Endothelial cell of umbilical vein (primary cell): ENCODE results near the gene TREML2. TPM values are rescaled to one million over a fixed set of nuclear protein-coding genes. Genes with fewer than 3 reads are reported as not detected.

Source experiments
- BruUV-seq: library from RNA; stranded (reverse); fragments of 400-500 nt; replicated peaks from 2 replicates; lab custom pipeline; 2021; lab: Mats Ljungman, UMichigan
- CTCF ChIA-PET: fragments of 300-600, 350-600 bp; sonication (Branson Sonifier 250); formaldehyde crosslinking; loops from one replicate; lab custom pipeline; 2021; ENCODE audit warnings: antibody characterized with exemption, inconsistent platforms; lab: Charles Lee
- POLR2A ChIA-PET: fragments of 300-600, 350-600 bp; sonication (Branson Sonifier 250); formaldehyde crosslinking; loops from one replicate; lab custom pipeline; 2021; ENCODE audit warnings: antibody characterized with exemption, inconsistent platforms; lab: Charles Lee
- DNase-seq: peaks from one replicate; pipeline ENCODE4 v3.0.0-alpha.2; 2011; ENCODE audit warnings: low read depth, low spot score
- FAIRE-seq: peaks from 2 replicates; lab custom pipeline; 2011; peaks lifted over from hg19 to GRCh38; lab: Jason Lieb, UNC
- H2AFZ ChIP-seq: 2 replicates; pipeline ENCODE4 v1.6.0; 2012; ENCODE audit warnings: low read depth, low read length, control low read depth, inconsistent platforms
- H3K27ac ChIP-seq: 2 replicates; pipeline ENCODE4 v1.5.1; 2011; ENCODE audit warnings: low read depth, mild to moderate bottlenecking, control low read depth, low read length, moderate library complexity; ENCODE audit not compliant: insufficient read depth
- H3K27me3 ChIP-seq, 2 experiments: 2 replicates each; pipeline versions ENCODE4 v1.6.0 to v1.6.1; 2011; ENCODE audit warnings: low read length in 2 of 2, mixed read lengths in 1 of 2; ENCODE audit not compliant: control insufficient read depth in 2 of 2, insufficient read depth in 2 of 2
- H3K36me3 ChIP-seq, 2 experiments: 2 replicates in 1 of 2; 3 replicates in 1 of 2; pipeline ENCODE4 v1.5.1; 2011; ENCODE audit warnings: low read length in 2 of 2, mild to moderate bottlenecking in 1 of 2, moderate library complexity in 1 of 2; ENCODE audit not compliant: control insufficient read depth in 2 of 2, insufficient read depth in 2 of 2; ENCODE audit errors: extremely low read depth in 1 of 2
- H3K4me1 ChIP-seq: 3 replicates; pipeline ENCODE4 v1.5.1; 2011; ENCODE audit warnings: mild to moderate bottlenecking, low read length; ENCODE audit not compliant: control insufficient read depth, insufficient read depth; ENCODE audit errors: extremely low read depth
- H3K4me2 ChIP-seq: 2 replicates; pipeline ENCODE4 v1.6.1; 2011; ENCODE audit warnings: low read length, control low read depth, mixed read lengths; ENCODE audit not compliant: insufficient read depth
- H3K4me3 ChIP-seq, 3 experiments: fragments of 200-600 bp in 1 of 3; sonication (generic), shearing (Covaris generic) in 1 of 3; replicated peaks in 1 of 3; 2 replicates each; pipeline ENCODE4 v1.5.1; 2011 to 2016; ENCODE audit warnings: control low read depth in 3 of 3, low read length in 3 of 3, mild to moderate bottlenecking in 2 of 3, inconsistent platforms in 1 of 3, low read depth in 1 of 3, moderate library complexity in 1 of 3; ENCODE audit not compliant: insufficient read depth in 1 of 3
- H3K79me2 ChIP-seq: 2 replicates; pipeline ENCODE4 v1.6.0; 2012; ENCODE audit warnings: low read length, inconsistent platforms; ENCODE audit not compliant: control insufficient read depth, insufficient read depth
- H3K9ac ChIP-seq: replicated peaks from 2 replicates; pipeline ENCODE3; 2011; ENCODE audit warnings: low read length, control low read depth; ENCODE audit not compliant: insufficient read depth; ENCODE audit errors: extremely low read depth
- H3K9me1 ChIP-seq: replicated peaks from 3 replicates; pipeline ENCODE4 v1.6.0; 2011; ENCODE audit warnings: mild to moderate bottlenecking, low read length; ENCODE audit not compliant: control insufficient read depth, insufficient read depth; ENCODE audit errors: extremely low read depth
- H3K9me3 ChIP-seq: replicated peaks from 2 replicates; pipeline ENCODE4 v1.5.1; 2012; ENCODE audit warnings: low read length, inconsistent platforms; ENCODE audit not compliant: control insufficient read depth, insufficient read depth
- H4K20me1 ChIP-seq: replicated peaks from 2 replicates; pipeline ENCODE3; 2011; ENCODE audit warnings: mild to moderate bottlenecking, low read length; ENCODE audit not compliant: control insufficient read depth, insufficient read depth; ENCODE audit errors: extremely low read depth
- CTCF ChIP-seq, 2 donors: IDR thresholded peaks; 1 replicate in 1 of 2; 2 replicates in 1 of 2; pipeline ENCODE4 v1.5.1; 2011; ENCODE audit warnings: low read length in 2 of 2, mild to moderate bottlenecking in 2 of 2, moderate library complexity in 2 of 2, control low read depth in 1 of 2, inconsistent platforms in 1 of 2, low read depth in 1 of 2; ENCODE audit not compliant: insufficient read depth in 1 of 2; ENCODE audit errors: extremely low read depth in 1 of 2
- EZH2 ChIP-seq: IDR thresholded peaks from 2 replicates; pipeline ENCODE4 v1.6.1; 2012; ENCODE audit warnings: borderline replicate concordance, low read depth, mild to moderate bottlenecking, moderate library complexity, low read length, inconsistent platforms; ENCODE audit not compliant: severe bottlenecking
- FOS ChIP-seq: IDR thresholded peaks from 2 replicates; pipeline ENCODE4 v1.6.1; 2011; ENCODE audit warnings: mild to moderate bottlenecking, low read length, moderate library complexity, borderline replicate concordance; ENCODE audit not compliant: insufficient read depth
- GATA2 ChIP-seq: IDR thresholded peaks from 2 replicates; pipeline ENCODE4 v1.7.0; 2011; ENCODE audit warnings: low read depth, mild to moderate bottlenecking, moderate library complexity, mixed read lengths, low read length; ENCODE audit not compliant: insufficient read length, insufficient read depth
- JUN ChIP-seq: IDR thresholded peaks from 2 replicates; pipeline ENCODE4 v1.6.1; 2011; ENCODE audit warnings: borderline replicate concordance, low read depth; ENCODE audit not compliant: insufficient read length, insufficient read depth
- MAX ChIP-seq: IDR thresholded peaks from 2 replicates; pipeline ENCODE4 v1.6.1; 2011; ENCODE audit not compliant: insufficient read depth, insufficient read length
- MYC ChIP-seq: IDR thresholded peaks from one replicate; pipeline ENCODE4 v1.6.1; 2011; ENCODE audit warnings: mild to moderate bottlenecking, low read depth, low read length
- POLR2A ChIP-seq: IDR thresholded peaks from 2 replicates; pipeline ENCODE4 v1.6.1; 2012; ENCODE audit warnings: low read depth, mild to moderate bottlenecking, control low read depth, low read length
- POLR2AphosphoS5 ChIP-seq: IDR thresholded peaks from 2 replicates; pipeline ENCODE4 v1.6.1; 2012; ENCODE audit warnings: low read depth, mild to moderate bottlenecking, control low read depth, low read length, moderate library complexity; ENCODE audit not compliant: insufficient read depth
- dilution Hi-C: fragments of 300-500 bp; cut with MboI; formaldehyde crosslinking; loops from one replicate; pipeline ENCODE4 v1.15.0; 2019; ENCODE audit warnings: low sequenced_read_pairs; ENCODE audit not compliant: extremely low pct_ligation_motif_present
- intact Hi-C: fragments of 100-400 bp; cut with micrococcal nuclease; formaldehyde crosslinking; loops from one replicate; pipeline ENCODE4 v1.10.0; 2022
- polyA plus RNA-seq, 4 experiments: library from polyadenylated mRNA; depleted of rRNA in 3 of 4; stranded (reverse) in 3 of 4; unstranded in 1 of 4; fragments of >200 nt; gene quantifications; 2 replicates each; pipeline versions ENCODE4 v1.2.1 to v1.2.3, GENCODE V29; 2011 to 2012; ENCODE audit warnings: missing spikeins in 1 of 4
- total RNA-seq: library from RNA; stranded (reverse); gene quantifications from 2 replicates; pipeline ENCODE4 v1.2.3, GENCODE V29; 2021

Gene TREML2
- total and polyA plus RNA-seq, 2 donors (not counting 3 experiments of a cell fraction or from before 2014, with no cell fraction given), result not detected

GRCh38 chr6:41153992-41154625 is 46.8 kb downstream of the TREML2 start, which contains the start of gene TREML1:
TSS of gene TREML1 (minus strand) at chr6:41154347. CDS start at chr6:41154288, 59 bp downstream.
- dilution Hi-C loops (no loop called here), intact Hi-C loops (no loop called here)
- no peak within 1 kb of the TSS for H2AFZ ChIP-seq
- no peak within 1 kb of the TSS for H3K9ac ChIP-seq
- FAIRE-seq, result no peak
- H4K20me1 ChIP-seq, result no peaks in the 10 kb centered on the region
- CTCF ChIA-PET, result no interaction called here
- H3K4me2 ChIP-seq, result no peak within 1 kb of the TSS
- H3K9me1 ChIP-seq, result no peaks in the 10 kb centered on the region
- H3K9me3 ChIP-seq, result no peaks in the 10 kb centered on the region
- peaks cover 0 to 2% of the 10 kb centered on the region in 2 experiments for H3K27me3 ChIP-seq
- no peaks in the 10 kb centered on the region for H3K79me2 ChIP-seq
- H3K27ac ChIP-seq, result no peak within 1 kb of the TSS
- no peaks in the 10 kb centered on the region for H3K36me3 ChIP-seq
- POLR2A ChIA-PET, result no interaction called here
- BruUV-seq, result no TSS peak
- no peak within 1 kb of the TSS for H3K4me3 ChIP-seq
- H3K4me1 ChIP-seq, result no peaks in the 10 kb centered on the region
- TF ChIP-seq POLR2AphosphoS5, result no peak
- TF ChIP-seq FOS, result no peak
- no peak for TF ChIP-seq MAX
- no peak for TF ChIP-seq GATA2
- no peak for TF ChIP-seq MYC
- TF ChIP-seq CTCF (IDR thresholded peaks at IDR 0.05; ENCODE audit: extremely low read depth in 1 of 2, insufficient read depth in 1 of 2, low read depth in 1 of 2, low read length in 2 of 2), result no peak
- no peak for TF ChIP-seq JUN
- no peak for TF ChIP-seq EZH2
- no peak for TF ChIP-seq POLR2A
- DNase-seq, result no peak
